Measurements from ENCODE around the gene PLD6.

- TF ChIP-seq BHLHE40 (IDR thresholded peaks at IDR 0.05; ENCODE audit: borderline replicate concordance) (no peak), NFRKB (IDR thresholded peaks at IDR 0.05) (no peak), TARDBP (IDR thresholded peaks at IDR 0.05) (no peak), L3MBTL2 (conservative IDR thresholded peaks at IDR 0.05) (no peak)
- TF ChIP-seq, protein P1, sequence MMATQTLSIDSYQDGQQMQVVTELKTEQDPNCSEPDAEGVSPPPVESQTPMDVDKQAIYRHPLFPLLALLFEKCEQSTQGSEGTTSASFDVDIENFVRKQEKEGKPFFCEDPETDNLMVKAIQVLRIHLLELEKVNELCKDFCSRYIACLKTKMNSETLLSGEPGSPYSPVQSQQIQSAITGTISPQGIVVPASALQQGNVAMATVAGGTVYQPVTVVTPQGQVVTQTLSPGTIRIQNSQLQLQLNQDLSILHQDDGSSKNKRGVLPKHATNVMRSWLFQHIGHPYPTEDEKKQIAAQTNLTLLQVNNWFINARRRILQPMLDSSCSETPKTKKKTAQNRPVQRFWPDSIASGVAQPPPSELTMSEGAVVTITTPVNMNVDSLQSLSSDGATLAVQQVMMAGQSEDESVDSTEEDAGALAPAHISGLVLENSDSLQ (IDR thresholded peaks at IDR 0.05), result no peak
Observed at GRCh38 chr17:17181666-17182597, 24.2 kb downstream of the PLD6 start.

Data from HEK293T (cell line).